RKO (cell line): ENCODE data around the gene ACACA.
"Not testable (repeated sequence)": the region's sequence is repeated elsewhere in the genome, so short reads cannot be mapped to it uniquely, and the experiment has no call there.

Experiments
- DNase-seq: peaks from one replicate; pipeline ENCODE4 v3.0.0-alpha.2; 2016; ENCODE audit warnings: low spot score

ACACA gene

GRCh38 chr17:37393352-37393751 lies 13.3 kb downstream of the ACACA start:
- DNase-seq, result no peak

GRCh38 chr17:37392024-37392590 lies 14.5 kb downstream of the ACACA start:
- no peak for DNase-seq

GRCh38 chr17:37391146-37391545 lies 15.5 kb downstream of the ACACA start:
- no peak for DNase-seq

GRCh38 chr17:37389160-37389559 lies 17.5 kb downstream of the ACACA start:
- DNase-seq, result no peak

GRCh38 chr17:37388266-37388665 lies 18.4 kb downstream of the ACACA start:
- DNase-seq, result no peak

GRCh38 chr17:37386462-37386861 lies 20.2 kb downstream of the ACACA start:
- no peak for DNase-seq

- no peak for DNase-seq
Observed at GRCh38 chr17:37385474-37385990, 21.1 kb downstream of the ACACA start.

GRCh38 chr17:37384560-37385149 lies 22.0 kb downstream of the ACACA start:
- DNase-seq, result no peak

GRCh38 chr17:37382056-37382455 lies 24.6 kb downstream of the ACACA start:
- no peak for DNase-seq

GRCh38 chr17:37375706-37376105 lies 30.9 kb downstream of the ACACA start, which contains the start of gene C17orf78:
Gene C17orf78, plus strand, starts transcription at chr17:37375985. Its CDS starts 108 bp downstream, at chr17:37376093.
- no peak for DNase-seq

GRCh38 chr17:37373530-37374159 lies 33.0 kb downstream of the ACACA start:
- peak; percentile 87 for DNase-seq

GRCh38 chr17:37368577-37368976 lies 38.1 kb downstream of the ACACA start:
- peak; percentile 29 for DNase-seq

- no peak for DNase-seq
Observed at GRCh38 chr17:37365589-37365988, 41.0 kb downstream of the ACACA start.

GRCh38 chr17:37361543-37361942 lies 45.1 kb downstream of the ACACA start:
- DNase-seq, result no peak

GRCh38 chr17:37360632-37361031 lies 46.0 kb downstream of the ACACA start:
- no peak for DNase-seq

- no peak for DNase-seq
Observed at GRCh38 chr17:37359682-37360188, 46.9 kb downstream of the ACACA start.

GRCh38 chr17:37358830-37359681 lies 47.6 kb downstream of the ACACA start:
- DNase-seq, result peak; percentile 97

GRCh38 chr17:37358098-37358829 lies 48.4 kb downstream of the ACACA start:
- DNase-seq, result peak; percentile 79

GRCh38 chr17:37356796-37357569 lies 49.7 kb downstream of the ACACA start:
- not testable (repeated sequence) for DNase-seq

- DNase-seq, result not testable (repeated sequence)
Observed at GRCh38 chr17:37346863-37347402, 59.7 kb downstream of the ACACA start.
